ENCODE data around the gene FBXO24.

GRCh38 chr7:100538348-100538653 is 47.8 kb upstream of the FBXO24 start:
- no peak for TF ChIP-seq YBX1 (IDR thresholded peaks at IDR 0.05)
- TF ChIP-seq ATF7 (IDR thresholded peaks at IDR 0.05), result no peak
- TF ChIP-seq, protein P1, sequence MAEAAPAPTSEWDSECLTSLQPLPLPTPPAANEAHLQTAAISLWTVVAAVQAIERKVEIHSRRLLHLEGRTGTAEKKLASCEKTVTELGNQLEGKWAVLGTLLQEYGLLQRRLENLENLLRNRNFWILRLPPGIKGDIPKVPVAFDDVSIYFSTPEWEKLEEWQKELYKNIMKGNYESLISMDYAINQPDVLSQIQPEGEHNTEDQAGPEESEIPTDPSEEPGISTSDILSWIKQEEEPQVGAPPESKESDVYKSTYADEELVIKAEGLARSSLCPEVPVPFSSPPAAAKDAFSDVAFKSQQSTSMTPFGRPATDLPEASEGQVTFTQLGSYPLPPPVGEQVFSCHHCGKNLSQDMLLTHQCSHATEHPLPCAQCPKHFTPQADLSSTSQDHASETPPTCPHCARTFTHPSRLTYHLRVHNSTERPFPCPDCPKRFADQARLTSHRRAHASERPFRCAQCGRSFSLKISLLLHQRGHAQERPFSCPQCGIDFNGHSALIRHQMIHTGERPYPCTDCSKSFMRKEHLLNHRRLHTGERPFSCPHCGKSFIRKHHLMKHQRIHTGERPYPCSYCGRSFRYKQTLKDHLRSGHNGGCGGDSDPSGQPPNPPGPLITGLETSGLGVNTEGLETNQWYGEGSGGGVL (CRISPR knock-in tag; IDR thresholded peaks at IDR 0.05), result no peak
